Nephron progenitor cell (in vitro differentiated cells): ENCODE results near the gene RAB40A.

Source experiments
- DNase-seq: peaks from one replicate; pipeline ENCODE4 v3.0.0; 2021
- H3K27ac Mint-ChIP-seq: 2 replicates; pipeline ENCODE4 v1.8.0; 2021; ENCODE audit warnings: mild to moderate bottlenecking, moderate library complexity, mixed read lengths
- H3K27me3 Mint-ChIP-seq: 2 replicates; pipeline ENCODE4 v1.8.0; 2021; ENCODE audit warnings: mild to moderate bottlenecking, low read depth, mixed read lengths; ENCODE audit not compliant: poor library complexity
- H3K36me3 Mint-ChIP-seq: 2 replicates; pipeline ENCODE4 v1.8.0; 2021; ENCODE audit warnings: low read depth, mixed read lengths
- H3K4me1 Mint-ChIP-seq: 2 replicates; pipeline ENCODE4 v1.8.0; 2021; ENCODE audit warnings: mixed read lengths
- H3K4me3 Mint-ChIP-seq: 2 replicates; pipeline ENCODE4 v1.8.0; 2021; ENCODE audit warnings: mild to moderate bottlenecking, moderate library complexity, mixed read lengths
- H3K9me3 Mint-ChIP-seq: 2 replicates; pipeline ENCODE4 v1.8.0; 2021; ENCODE audit warnings: mild to moderate bottlenecking, moderate library complexity, mixed read lengths
- TF ChIP-seq, protein P1 (sequence below): fragments of 200-600 bp; sonication (generic); IDR thresholded peaks from 2 replicates; pipeline ENCODE4 v1.5.0; 2021; ENCODE audit warnings: antibody characterized with exemption

RAB40A gene

DNA sequence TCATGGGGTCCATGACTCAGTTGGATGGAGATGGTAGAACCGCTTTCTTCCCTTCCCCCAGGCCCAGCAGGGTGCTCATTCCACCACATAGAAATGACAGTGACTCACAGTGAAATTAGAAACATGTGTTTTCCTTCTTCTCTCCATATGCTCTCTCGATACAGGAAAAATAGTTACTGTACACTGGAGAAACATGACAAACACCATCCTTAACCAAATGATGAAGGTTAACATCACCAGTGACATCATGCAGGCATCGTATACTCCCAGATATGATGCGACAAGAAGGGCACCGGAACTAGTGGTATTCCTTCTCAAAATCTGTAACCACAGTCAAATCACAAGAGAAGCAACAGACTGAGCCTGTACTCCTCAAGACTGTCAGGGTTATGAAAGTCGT, 11.7 kb upstream of the RAB40A start:
- H3K4me1 Mint-ChIP-seq: peaks cover 16% of the 10 kb centered on the region
- H3K4me3 Mint-ChIP-seq: no peak overlapping the region

DNA sequence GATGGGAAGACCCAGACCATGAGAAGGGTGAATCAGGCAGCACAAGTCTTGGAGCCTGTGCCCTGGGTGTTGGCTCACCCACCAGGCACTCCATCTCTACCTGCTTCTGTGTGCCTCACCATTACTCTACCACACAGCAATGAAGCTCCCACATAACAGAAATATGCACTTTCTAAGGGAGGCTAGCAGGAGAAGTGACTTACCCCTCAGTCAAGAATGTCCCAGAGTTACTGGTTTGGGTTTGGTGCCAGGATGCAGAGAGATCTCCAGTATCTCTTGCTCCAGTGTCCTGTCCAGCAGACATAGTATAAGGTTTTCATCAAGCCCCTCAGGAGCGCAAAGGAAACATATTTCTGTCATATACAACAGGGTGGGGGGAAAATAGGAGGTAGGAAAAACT, 11.3 kb upstream of the RAB40A start:
- Mint-ChIP-seq H3K27ac (no peak overlapping the region), H3K36me3 (no peaks in the 10 kb centered on the region), H3K4me3 (no peak overlapping the region), H3K4me1 (peaks cover 16% of the 10 kb centered on the region), H3K9me3 (no peaks in the 10 kb centered on the region), H3K27me3 (peaks cover 8% of the 10 kb centered on the region)
- TF ChIP-seq, protein P1, sequence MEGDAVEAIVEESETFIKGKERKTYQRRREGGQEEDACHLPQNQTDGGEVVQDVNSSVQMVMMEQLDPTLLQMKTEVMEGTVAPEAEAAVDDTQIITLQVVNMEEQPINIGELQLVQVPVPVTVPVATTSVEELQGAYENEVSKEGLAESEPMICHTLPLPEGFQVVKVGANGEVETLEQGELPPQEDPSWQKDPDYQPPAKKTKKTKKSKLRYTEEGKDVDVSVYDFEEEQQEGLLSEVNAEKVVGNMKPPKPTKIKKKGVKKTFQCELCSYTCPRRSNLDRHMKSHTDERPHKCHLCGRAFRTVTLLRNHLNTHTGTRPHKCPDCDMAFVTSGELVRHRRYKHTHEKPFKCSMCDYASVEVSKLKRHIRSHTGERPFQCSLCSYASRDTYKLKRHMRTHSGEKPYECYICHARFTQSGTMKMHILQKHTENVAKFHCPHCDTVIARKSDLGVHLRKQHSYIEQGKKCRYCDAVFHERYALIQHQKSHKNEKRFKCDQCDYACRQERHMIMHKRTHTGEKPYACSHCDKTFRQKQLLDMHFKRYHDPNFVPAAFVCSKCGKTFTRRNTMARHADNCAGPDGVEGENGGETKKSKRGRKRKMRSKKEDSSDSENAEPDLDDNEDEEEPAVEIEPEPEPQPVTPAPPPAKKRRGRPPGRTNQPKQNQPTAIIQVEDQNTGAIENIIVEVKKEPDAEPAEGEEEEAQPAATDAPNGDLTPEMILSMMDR: no peak
- no peak for DNase-seq

More for the DNA sequence above, 11.7 kb upstream of the RAB40A start:
- DNase-seq: no peak
- H3K27ac Mint-ChIP-seq: no peak overlapping the region
- TF ChIP-seq, protein P1: no peak
- H3K27me3 Mint-ChIP-seq: peaks cover 8% of the 10 kb centered on the region
- H3K36me3 Mint-ChIP-seq: no peaks in the 10 kb centered on the region
- no peaks in the 10 kb centered on the region for H3K9me3 Mint-ChIP-seq

DNA sequence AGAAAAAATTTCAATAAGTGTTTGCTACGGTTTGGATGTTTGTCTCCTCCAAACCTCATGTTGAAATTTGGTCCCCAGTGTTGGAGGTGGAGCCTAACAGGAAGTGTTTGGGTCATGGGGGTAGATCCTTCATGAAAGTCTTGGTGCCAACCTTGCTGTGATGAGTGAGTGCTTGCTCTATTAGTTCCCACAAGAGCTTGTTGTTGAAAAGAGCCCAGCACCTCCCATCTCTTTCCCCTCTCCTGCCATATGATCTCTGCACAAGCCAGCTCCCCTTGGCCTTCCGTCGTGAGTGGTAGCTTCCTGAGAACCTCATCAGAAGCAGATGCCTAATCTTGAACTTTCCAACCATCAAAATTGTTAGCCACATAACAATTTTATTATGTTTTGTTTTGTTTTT, 10.3 kb upstream of the RAB40A start:
- Mint-ChIP-seq H3K4me1 (peaks cover 16% of the 10 kb centered on the region), H3K9me3 (no peaks in the 10 kb centered on the region), H3K27ac (no peak overlapping the region), H3K27me3 (peaks cover 8% of the 10 kb centered on the region), H3K36me3 (no peaks in the 10 kb centered on the region), H3K4me3 (no peak overlapping the region)
- TF ChIP-seq, protein P1: no peak
- DNase-seq: no peak

DNA sequence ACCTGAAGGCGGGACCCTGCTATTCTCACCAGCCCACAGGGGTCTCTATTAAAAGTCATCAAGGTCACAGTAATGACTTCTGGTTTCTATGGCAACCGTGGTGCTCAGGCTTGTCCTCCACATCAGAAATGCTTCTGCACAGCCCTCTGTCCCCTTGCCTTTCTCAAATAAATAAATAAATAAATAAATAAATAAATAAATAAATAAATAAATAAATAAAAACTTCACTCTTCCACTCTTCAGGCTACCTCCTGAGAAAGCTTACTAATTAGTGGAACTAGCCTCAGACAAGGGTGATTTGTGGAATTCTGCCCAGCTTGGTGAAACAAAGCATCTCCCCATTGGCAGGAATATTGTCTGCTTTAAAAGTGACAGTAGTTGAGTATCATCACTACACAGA, 5.5 kb upstream of the RAB40A start:
- Mint-ChIP-seq H3K27ac (no peak overlapping the region), H3K9me3 (no peaks in the 10 kb centered on the region), H3K4me3 (no peak overlapping the region), H3K27me3 (peaks cover 4% of the 10 kb centered on the region), H3K36me3 (no peaks in the 10 kb centered on the region), H3K4me1 (peaks cover 14% of the 10 kb centered on the region)
- TF ChIP-seq, protein P1: no peak
- no peak for DNase-seq

DNA sequence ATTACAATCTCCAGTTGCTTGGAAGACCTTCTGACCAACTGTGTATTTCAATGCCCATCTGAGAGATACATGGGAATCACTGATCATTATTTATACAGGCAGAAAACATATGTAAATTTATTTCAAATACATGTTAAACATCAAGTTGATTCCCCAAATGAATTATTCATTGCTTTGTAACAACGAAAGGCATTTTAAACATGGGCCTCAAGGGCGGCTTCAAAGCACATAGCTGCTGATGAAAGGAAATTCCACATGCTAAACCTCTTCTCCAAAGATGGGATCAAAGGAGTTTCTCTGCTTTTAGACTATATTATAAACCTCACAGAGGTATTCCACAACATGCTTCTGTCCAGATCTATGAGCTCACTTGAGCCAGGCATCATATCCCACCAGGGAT, 4.3 kb upstream of the RAB40A start:
- H3K9me3 Mint-ChIP-seq: no peaks in the 10 kb centered on the region
- TF ChIP-seq, protein P1: no peak
- no peak overlapping the region for H3K27ac Mint-ChIP-seq
- peaks cover 4% of the 10 kb centered on the region for H3K27me3 Mint-ChIP-seq
- DNase-seq: no peak
- no peak overlapping the region for H3K4me3 Mint-ChIP-seq
- H3K4me1 Mint-ChIP-seq: peaks cover 14% of the 10 kb centered on the region
- no peaks in the 10 kb centered on the region for H3K36me3 Mint-ChIP-seq

DNA sequence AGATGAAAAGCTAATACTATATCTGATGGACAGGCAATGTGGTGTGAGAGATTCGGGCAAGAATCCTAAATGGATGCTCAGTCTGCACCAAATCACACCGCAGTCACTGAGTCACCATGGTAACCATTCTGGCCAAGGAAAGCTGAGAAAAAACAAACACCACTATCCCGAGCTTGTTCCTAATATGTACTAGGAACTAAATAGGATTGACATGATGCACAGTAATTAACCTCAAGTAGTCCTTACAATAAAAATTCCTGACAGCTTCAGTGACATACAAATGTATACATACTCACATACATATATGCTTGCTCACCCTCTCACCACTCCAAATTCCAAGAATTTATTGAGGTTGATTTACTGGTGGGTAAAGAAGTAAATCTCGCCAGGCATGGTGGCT, 1.1 kb upstream of the RAB40A start:
- H3K36me3 Mint-ChIP-seq: no peaks in the 10 kb centered on the region
- DNase-seq: no peak
- no peaks in the 10 kb centered on the region for H3K9me3 Mint-ChIP-seq
- H3K4me3 Mint-ChIP-seq: no peak overlapping the region
- H3K27me3 Mint-ChIP-seq: no peaks in the 10 kb centered on the region
- H3K4me1 Mint-ChIP-seq: peaks cover 7% of the 10 kb centered on the region
- TF ChIP-seq, protein P1: no peak
- H3K27ac Mint-ChIP-seq: peak overlapping the region; percentile 54
